HG02870 (cell line): ENCODE data around the gene EPHB1.
A peak's percentile ranks its signal among the peaks of the same experiment; 100 is the strongest.
"Not testable (repeated sequence)": the region's sequence is repeated elsewhere in the genome, so short reads cannot be mapped to it uniquely, and the experiment has no call there.

ENCODE experiments used
- ATAC-seq: cut with Tn5 transposase; IDR thresholded peaks from one replicate; pipeline ENCODE4 v1.9.1; 2021; ENCODE audit warnings: mild to moderate bottlenecking, moderate library complexity; ENCODE audit not compliant: unreplicated experiment

Gene EPHB1

GRCh38 chr3:134776518-134776917 is 18.5 kb upstream of the EPHB1 start:
- ATAC-seq: no peak

GRCh38 chr3:134777341-134777740 is 17.7 kb upstream of the EPHB1 start:
- ATAC-seq: no peak

- not testable (repeated sequence) for ATAC-seq
Observed at GRCh38 chr3:134788283-134788682, 6.8 kb upstream of the EPHB1 start.

- ATAC-seq: no peak
Observed at GRCh38 chr3:134790065-134790464, 5.0 kb upstream of the EPHB1 start.

- ATAC-seq: no peak
Observed at GRCh38 chr3:134791992-134792391, 3.1 kb upstream of the EPHB1 start.

GRCh38 chr3:134792700-134793099 is 2.4 kb upstream of the EPHB1 start:
- no peak for ATAC-seq

GRCh38 chr3:134793562-134793961 is 1.5 kb upstream of the EPHB1 start:
- no peak for ATAC-seq

- no peak for ATAC-seq
Observed at GRCh38 chr3:134794323-134794722, 737 bp upstream of the EPHB1 start.

GRCh38 chr3:134795746-134796280 is 753 bp downstream of the EPHB1 start:
- ATAC-seq: peak; percentile 4

- no peak for ATAC-seq
Observed at GRCh38 chr3:134796281-134797056, 1.4 kb downstream of the EPHB1 start.

GRCh38 chr3:134797057-134797740 is 2.1 kb downstream of the EPHB1 start:
- ATAC-seq: no peak

- ATAC-seq: no peak
Observed at GRCh38 chr3:134797741-134798451, 2.8 kb downstream of the EPHB1 start.

- ATAC-seq: no peak
Observed at GRCh38 chr3:134798681-134799311, 3.7 kb downstream of the EPHB1 start.

- ATAC-seq: no peak
Observed at GRCh38 chr3:134799393-134799792, 4.3 kb downstream of the EPHB1 start.

- ATAC-seq: no peak
Observed at GRCh38 chr3:134801204-134801958, 6.3 kb downstream of the EPHB1 start.

GRCh38 chr3:134802428-134803050 is 7.5 kb downstream of the EPHB1 start:
- ATAC-seq: peak; percentile 11

- ATAC-seq: peak; percentile 77
Observed at GRCh38 chr3:134803051-134803505, 8.0 kb downstream of the EPHB1 start.

- no peak for ATAC-seq
Observed at GRCh38 chr3:134803652-134804051, 8.6 kb downstream of the EPHB1 start.
